Gastrocnemius medialis (tissue), 4 donors: ENCODE results near the gene ATG7. TPM values are rescaled to one million over a fixed set of nuclear protein-coding genes. Genes with fewer than 3 reads are reported as not detected.
A peak's percentile ranks its signal among the peaks of the same experiment; 100 is the strongest.

ENCODE experiments used
- ATAC-seq, 2 donors: fragments of 150-250 bp; one replicate each; pipeline ENCODE4 v1.9.1; 2016
- DNase-seq, 2 donors: peaks; one replicate each; pipeline ENCODE4 v3.0.0-alpha.2; 2019
- H3K27ac ChIP-seq, 4 donors: fragments of 200-600 bp; sonication (generic); 1 replicate in 1 of 4; 2 replicates in 3 of 4; pipeline ENCODE4 v1.5.1; 2016 to 2018; ENCODE audit warnings: mild to moderate bottlenecking in 2 of 4, moderate library complexity in 1 of 4
- H3K27me3 ChIP-seq, 3 donors: fragments of 200-600 bp; sonication (generic) in 2 of 3; 1 replicate in 1 of 3; 2 replicates in 2 of 3; pipeline versions ENCODE4 v1.5.1 to v1.6.0; 2016 to 2019; ENCODE audit warnings: mild to moderate bottlenecking in 1 of 3, moderate library complexity in 1 of 3
- H3K36me3 ChIP-seq, 2 donors: fragments of 200-600 bp; sonication (generic) in 1 of 2; one replicate each; pipeline ENCODE4 v1.5.1; 2017 to 2018
- H3K4me1 ChIP-seq, 2 donors: fragments of 200-600 bp; sonication (generic) in 1 of 2; one replicate each; pipeline ENCODE4 v1.5.1; 2016 to 2017; ENCODE audit warnings: mild to moderate bottlenecking in 2 of 2
- H3K4me3 ChIP-seq, 4 donors: fragments of 200-600 bp; sonication (generic) in 3 of 4; 1 replicate in 1 of 4; 2 replicates in 3 of 4; pipeline ENCODE4 v1.5.1; 2016 to 2019; ENCODE audit warnings: mild to moderate bottlenecking in 2 of 4
- H3K9me3 ChIP-seq, 3 donors: fragments of 200-600 bp; sonication (generic) in 2 of 3; 1 replicate in 1 of 3; 2 replicates in 2 of 3; pipeline ENCODE4 v1.5.1; 2016 to 2019
- POLR2A ChIP-seq, 2 donors: fragments of 450-650 bp; IDR thresholded peaks; one replicate each; pipeline ENCODE4 v1.6.1; 2017; ENCODE audit warnings: antibody characterized with exemption in 2 of 2, mild to moderate bottlenecking in 2 of 2, moderate library complexity in 2 of 2
- in situ Hi-C, 4 donors: fragments of 200-750 bp; cut with MboI; loops; one replicate each; pipeline versions ENCODE4 v1.15.0 to v1.8.0; 2017; ENCODE audit warnings: low sequenced_read_pairs in 4 of 4
- intact Hi-C: fragments of 100-400 bp; cut with DNase I; formaldehyde crosslinking; loops from one replicate; pipeline ENCODE4 v1.15.1; 2023; ENCODE audit warnings: low total_unique reads
- total RNA-seq, 4 donors: library from RNA; depleted of rRNA; stranded (reverse); fragments of >200 nt; gene quantifications; one replicate each; pipeline versions ENCODE4 v1.1.0 to v1.2.3, GENCODE V29; 2016
- TF ChIP-seq, protein P1 (sequence below), 5 experiments: fragments of 450-650 bp in 3 of 5; fragments of 200-600 bp in 2 of 5; sonication (generic) in 2 of 5; IDR thresholded peaks in 4 of 5; conservative IDR thresholded peaks in 1 of 5; 1 replicate in 4 of 5; 2 replicates in 1 of 5; pipeline ENCODE4 v1.5.1; 2016 to 2019; ENCODE audit warnings: antibody characterized with exemption in 5 of 5, mild to moderate bottlenecking in 3 of 5, moderate library complexity in 3 of 5

The ATG7 gene
- total RNA-seq, 4 donors from 2014 or later: 13.5 to 29.2 (median 15.0) TPM

DNA sequence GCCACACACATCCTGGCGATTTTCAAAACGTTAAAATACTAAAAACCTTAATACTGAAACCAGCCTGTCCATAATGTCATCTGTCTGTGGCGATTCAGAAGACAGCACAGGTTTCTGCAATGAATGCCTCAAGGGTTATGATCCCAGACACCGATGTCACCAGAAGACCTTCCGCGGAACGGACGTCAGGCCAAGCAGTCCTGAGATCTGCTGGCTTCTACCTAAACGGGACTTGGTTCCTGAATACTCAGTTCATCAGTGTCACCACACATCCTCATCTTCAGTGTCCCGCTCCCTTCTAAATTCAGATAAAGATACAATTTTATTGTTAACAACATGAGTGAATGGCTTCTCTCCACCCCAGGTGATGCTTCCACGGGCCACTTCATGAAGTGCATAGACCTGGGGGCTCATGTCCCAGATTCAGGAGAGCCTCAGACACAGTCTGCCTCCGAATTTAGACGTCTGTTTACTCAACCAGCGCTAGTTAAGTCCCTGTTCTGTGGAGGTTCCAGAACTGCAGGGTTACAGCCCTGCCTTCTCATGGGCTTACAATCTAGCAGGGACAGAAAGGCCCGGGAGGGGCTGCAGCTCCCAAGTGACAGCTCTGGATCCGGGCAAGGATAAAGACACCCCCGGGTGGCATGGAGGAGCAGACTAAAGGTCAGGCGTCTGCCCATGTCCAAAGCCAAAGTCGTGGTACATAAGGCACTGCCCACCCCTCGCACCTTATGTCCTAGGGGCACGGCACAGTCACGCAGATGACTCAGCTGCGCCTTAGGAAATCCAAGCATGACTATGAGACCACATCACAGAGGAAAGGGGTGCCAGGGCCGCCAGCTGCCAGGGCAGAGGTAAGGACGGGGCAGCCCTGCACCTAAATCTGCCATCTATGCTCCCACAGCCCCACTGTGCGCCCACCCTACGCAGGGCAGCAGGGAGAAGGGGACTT is 295.6 kb downstream of the ATG7 start:
- DNase-seq (peak; percentile 90 to 94), ATAC-seq (peak; percentile 75 to 88)
- intact Hi-C loops: loop anchor here (1.0 to 2.0 kb wide), 5 partner anchors 33 to 186 kb away; no protein-coding TSS in a partner anchor
- H3K4me3 ChIP-seq: peak overlapping the region; percentile 20 to 42 (median 34)
- no peaks in the 10 kb centered on the region for H3K36me3 ChIP-seq
- H3K9me3 ChIP-seq: no peaks in the 10 kb centered on the region
- H3K4me1 ChIP-seq: peaks cover 42 to 54% of the 10 kb centered on the region in 2 donors
- peak; percentile 39 to 50 for TF ChIP-seq POLR2A (IDR thresholded peaks at IDR 0.05)
- TF ChIP-seq, protein P1, sequence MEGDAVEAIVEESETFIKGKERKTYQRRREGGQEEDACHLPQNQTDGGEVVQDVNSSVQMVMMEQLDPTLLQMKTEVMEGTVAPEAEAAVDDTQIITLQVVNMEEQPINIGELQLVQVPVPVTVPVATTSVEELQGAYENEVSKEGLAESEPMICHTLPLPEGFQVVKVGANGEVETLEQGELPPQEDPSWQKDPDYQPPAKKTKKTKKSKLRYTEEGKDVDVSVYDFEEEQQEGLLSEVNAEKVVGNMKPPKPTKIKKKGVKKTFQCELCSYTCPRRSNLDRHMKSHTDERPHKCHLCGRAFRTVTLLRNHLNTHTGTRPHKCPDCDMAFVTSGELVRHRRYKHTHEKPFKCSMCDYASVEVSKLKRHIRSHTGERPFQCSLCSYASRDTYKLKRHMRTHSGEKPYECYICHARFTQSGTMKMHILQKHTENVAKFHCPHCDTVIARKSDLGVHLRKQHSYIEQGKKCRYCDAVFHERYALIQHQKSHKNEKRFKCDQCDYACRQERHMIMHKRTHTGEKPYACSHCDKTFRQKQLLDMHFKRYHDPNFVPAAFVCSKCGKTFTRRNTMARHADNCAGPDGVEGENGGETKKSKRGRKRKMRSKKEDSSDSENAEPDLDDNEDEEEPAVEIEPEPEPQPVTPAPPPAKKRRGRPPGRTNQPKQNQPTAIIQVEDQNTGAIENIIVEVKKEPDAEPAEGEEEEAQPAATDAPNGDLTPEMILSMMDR (IDR thresholded peaks at IDR 0.05 in 4 of 5, conservative IDR thresholded peaks at IDR 0.05 in 1 of 5): no peak
- in situ Hi-C loops: no loop called here
- H3K27ac ChIP-seq: peak overlapping the region; percentile 88 to 90 (median 88)
- no peaks in the 10 kb centered on the region for H3K27me3 ChIP-seq

DNA sequence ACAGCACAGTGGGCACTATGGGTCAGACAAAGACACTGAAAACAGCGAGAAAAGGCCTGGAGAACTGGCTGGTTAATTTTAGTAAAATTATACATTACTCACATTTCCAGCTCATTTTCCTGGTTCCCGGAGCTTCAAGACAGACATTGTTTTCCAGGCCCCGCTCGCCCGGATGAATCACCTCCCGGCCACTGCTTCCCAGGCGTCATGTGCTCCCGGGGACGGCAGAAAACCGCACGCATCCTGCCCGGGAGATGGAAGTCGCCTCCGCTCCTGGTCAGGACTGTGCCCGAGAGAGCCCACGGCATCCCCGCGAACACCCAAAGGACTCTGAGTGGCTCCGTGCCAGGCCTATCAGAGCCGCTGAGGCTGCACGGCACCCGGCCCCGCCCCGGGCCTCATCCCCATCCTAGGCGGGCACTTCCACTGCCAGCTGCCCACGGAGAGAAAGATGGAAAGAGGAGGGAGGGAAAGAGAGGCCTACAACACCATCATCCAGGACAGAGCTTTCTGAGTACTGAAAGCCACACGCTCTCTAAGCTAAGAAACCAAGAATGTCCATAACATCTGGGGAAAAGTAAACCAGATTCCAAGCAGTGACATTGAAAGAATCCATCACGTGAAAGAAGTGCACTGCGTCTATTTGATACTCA is 296.4 kb downstream of the ATG7 start:
- in situ Hi-C loops (no loop called here), intact Hi-C loops (loop anchor here (1.0 to 2.0 kb wide), 5 partner anchors 32 to 187 kb away; no protein-coding TSS in a partner anchor)
- Histone ChIP-seq H3K27ac (peak overlapping the region; percentile 88 to 90 (median 88)), H3K36me3 (no peaks in the 10 kb centered on the region), H3K27me3 (no peaks in the 10 kb centered on the region), H3K9me3 (no peaks in the 10 kb centered on the region), H3K4me3 (peak overlapping the region; percentile 20 to 42 (median 34)), H3K4me1 (peaks cover 42 to 54% of the 10 kb centered on the region in 2 donors)
- ATAC-seq: peak; percentile 40 to 67
- peak; percentile 74 to 75 for DNase-seq
- TF ChIP-seq POLR2A (IDR thresholded peaks at IDR 0.05): peak; percentile 11 to 22
- TF ChIP-seq, protein P1 (IDR thresholded peaks at IDR 0.05 in 4 of 5, conservative IDR thresholded peaks at IDR 0.05 in 1 of 5): no peak

DNA sequence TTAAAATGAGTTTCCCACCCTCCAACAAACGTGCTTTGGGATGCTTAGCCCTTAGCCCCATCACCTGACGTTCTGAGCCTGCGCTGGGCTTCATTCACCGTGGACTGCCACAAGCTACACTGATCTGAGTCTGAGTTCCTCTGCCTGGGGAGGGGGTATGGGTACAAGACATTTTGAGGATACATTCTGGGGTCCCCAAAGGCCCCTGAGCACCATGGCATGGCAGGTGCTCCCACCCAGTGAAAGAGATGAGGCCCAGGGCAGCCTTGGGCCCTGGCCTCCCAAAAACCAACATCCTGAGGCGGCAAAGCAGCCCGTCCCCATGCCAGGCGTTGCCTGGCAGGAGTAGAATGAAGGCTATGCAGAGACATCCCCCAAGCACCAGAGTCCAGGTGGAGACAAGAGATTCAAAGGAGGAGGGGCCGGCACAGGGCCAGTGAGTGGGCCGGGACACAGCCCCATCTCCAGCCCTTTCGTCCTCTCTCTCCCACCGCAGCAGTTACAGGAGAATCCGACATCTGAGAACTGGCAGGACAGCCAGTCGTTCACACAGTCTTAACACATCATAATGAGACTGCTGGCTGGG is 297.1 kb downstream of the ATG7 start:
- in situ Hi-C loops (no loop called here), intact Hi-C loops (loop anchor here (2.0 kb wide), 3 partner anchors 32 to 102 kb away; no protein-coding TSS in a partner anchor)
- Histone ChIP-seq H3K27ac (peak overlapping the region; percentile 88 to 90 (median 88)), H3K4me3 (peak overlapping the region in 2 of 4 donors; percentile 29 to 39), H3K27me3 (no peaks in the 10 kb centered on the region), H3K9me3 (no peaks in the 10 kb centered on the region), H3K36me3 (no peaks in the 10 kb centered on the region), H3K4me1 (peaks cover 42 to 54% of the 10 kb centered on the region in 2 donors)
- no peak for DNase-seq
- TF ChIP-seq, protein P1 (IDR thresholded peaks at IDR 0.05 in 4 of 5, conservative IDR thresholded peaks at IDR 0.05 in 1 of 5): no peak
- no peak for TF ChIP-seq POLR2A (IDR thresholded peaks at IDR 0.05)
- ATAC-seq: no peak

DNA sequence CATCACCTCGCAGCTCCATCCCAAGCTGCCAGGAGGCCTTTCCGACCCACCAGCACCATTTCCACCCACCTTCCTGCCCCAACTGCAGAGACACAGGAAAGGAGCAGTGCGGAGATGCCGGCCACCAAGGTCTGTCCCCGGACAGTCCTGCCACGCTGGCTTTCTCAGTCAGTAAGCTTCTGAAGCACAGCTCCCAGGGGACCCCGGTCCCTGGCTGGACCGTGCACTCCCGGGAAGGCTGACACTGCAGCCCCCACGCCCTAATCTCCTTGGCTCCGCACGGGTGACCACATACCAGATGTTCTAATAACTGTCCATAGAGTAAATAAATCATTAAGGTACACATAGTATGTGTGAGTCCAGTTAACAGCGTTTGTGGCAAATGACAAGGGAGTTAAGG is 298.1 kb downstream of the ATG7 start:
- H3K9me3 ChIP-seq: no peaks in the 10 kb centered on the region
- in situ Hi-C loops (no loop called here), intact Hi-C loops (no loop called here)
- no peaks in the 10 kb centered on the region for H3K36me3 ChIP-seq
- ATAC-seq (no peak), DNase-seq (no peak)
- peak overlapping the region in 1 of 4 donors; percentile 24 for H3K4me3 ChIP-seq
- TF ChIP-seq, protein P1 (IDR thresholded peaks at IDR 0.05 in 4 of 5, conservative IDR thresholded peaks at IDR 0.05 in 1 of 5): no peak
- TF ChIP-seq POLR2A (IDR thresholded peaks at IDR 0.05): no peak
- H3K27me3 ChIP-seq: no peaks in the 10 kb centered on the region
- H3K27ac ChIP-seq: peak overlapping the region; percentile 88 to 90 (median 88)
- peaks cover 42 to 54% of the 10 kb centered on the region in 2 donors for H3K4me1 ChIP-seq
